HepG2 (cell line): Measurements from ENCODE around the gene ADRM1. TPM values are rescaled to one million over a fixed set of nuclear protein-coding genes. Genes with fewer than 3 reads are reported as not detected.

Experiments
- BRD4 ChIP-seq: sonication (generic); formaldehyde crosslinking; IDR thresholded peaks from 2 replicates; pipeline ENCODE4 v1.4.0; 2020; ENCODE audit warnings: missing genetic modification reagents
- CBFB ChIP-seq: sonication (generic); formaldehyde crosslinking; IDR thresholded peaks from 2 replicates; pipeline ENCODE4 v1.4.0; 2020; ENCODE audit warnings: missing genetic modification reagents
- DNMT3B ChIP-seq: conservative IDR thresholded peaks from 2 replicates; pipeline ENCODE4 v1.6.1; 2016; ENCODE audit warnings: missing biosample characterization, control low read depth
- ONECUT2 ChIP-seq: sonication (generic); formaldehyde crosslinking; IDR thresholded peaks from 2 replicates; pipeline ENCODE4 v1.4.0; 2020; ENCODE audit warnings: missing genetic modification reagents
- PAXIP1 ChIP-seq: sonication (generic); formaldehyde crosslinking; conservative IDR thresholded peaks from 2 replicates; pipeline ENCODE4 v1.4.0; 2020; ENCODE audit warnings: mild to moderate bottlenecking, missing genetic modification reagents, moderate library complexity
- RARA ChIP-seq: IDR thresholded peaks from 2 replicates; pipeline ENCODE4 v1.6.1; 2016; ENCODE audit warnings: missing genetic modification reagents, missing compliant biosample characterization
- RNF2 ChIP-seq: fragments of 450-650 bp; conservative IDR thresholded peaks from 2 replicates; pipeline ENCODE4 v1.6.1; 2016; ENCODE audit warnings: low read depth
- SMAD3 ChIP-seq: sonication (generic); formaldehyde crosslinking; IDR thresholded peaks from 2 replicates; pipeline ENCODE4 v1.4.0; 2020; ENCODE audit warnings: missing genetic modification reagents
- ZBTB3 ChIP-seq: sonication (generic); formaldehyde crosslinking; IDR thresholded peaks from 2 replicates; pipeline ENCODE4 v1.4.0; 2020; ENCODE audit warnings: low read depth, mild to moderate bottlenecking, moderate library complexity, missing genetic modification reagents, borderline replicate concordance
- ZKSCAN8 ChIP-seq: IDR thresholded peaks from 2 replicates; pipeline ENCODE4 v1.6.1; 2016; ENCODE audit warnings: borderline replicate concordance, missing genetic modification reagents, missing compliant biosample characterization
- ZNF280B ChIP-seq: sonication (generic); formaldehyde crosslinking; IDR thresholded peaks from 2 replicates; pipeline ENCODE4 v1.5.0; 2020; ENCODE audit warnings: missing genetic modification reagents, mild to moderate bottlenecking, borderline replicate concordance
- ZNF407 ChIP-seq: sonication (generic); formaldehyde crosslinking; IDR thresholded peaks from one replicate; pipeline ENCODE4 v1.5.1; 2020; ENCODE audit warnings: mild to moderate bottlenecking, missing genetic modification reagents; ENCODE audit errors: not compliant biosample characterization
- ZNF704 ChIP-seq: sonication (generic); formaldehyde crosslinking; IDR thresholded peaks from 2 replicates; pipeline ENCODE4 v1.8.1; 2023; ENCODE audit warnings: mild to moderate bottlenecking, inconsistent platforms, moderate library complexity, missing genetic modification reagents, borderline replicate concordance
- polyA plus RNA-seq, 8 experiments: library from polyadenylated mRNA; depleted of rRNA in 3 of 8; stranded (reverse) in 7 of 8; unstranded in 1 of 8; fragments of >200 nt; fragmentation: Illumina TruSeq in 4 of 8; extraction: Trizol in 4 of 8; gene quantifications; 2 replicates each; pipeline versions ENCODE4 v1.2.1 to v1.2.3, GENCODE V29; 2011 to 2016; ENCODE audit warnings: low read depth in 4 of 8, missing spikeins in 1 of 8, mixed read lengths in 1 of 8; ENCODE audit not compliant: insufficient read depth in 1 of 8
- total RNA-seq, 5 experiments: library from RNA; depleted of rRNA; stranded (reverse); fragments of >200 nt; fragmentation: Illumina TruSeq; extraction: Trizol; gene quantifications; 2 replicates each; pipeline ENCODE4 v1.2.3, GENCODE V29; 2016; ENCODE audit warnings: low read depth in 1 of 5

The ADRM1 gene
- total and polyA plus RNA-seq, 2 of the 13 experiments (the other 11 are each of a cell fraction or from before 2014, with no cell fraction given): 92.9 to 154 TPM

GRCh38 chr20:62303340-62304226 lies 786 bp downstream of the ADRM1 start (continued):
- TF ChIP-seq ZNF704 (CRISPR knock-in tag) (no peak), ZNF280B (CRISPR knock-in tag) (0 out of 2 replicates have a peak, but pooled peaks have one; percentile 38), RNF2 (no peak; the same call in 1 of the 2 replicates), SMAD3 (CRISPR knock-in tag) (no peak), ONECUT2 (CRISPR knock-in tag) (no peak), CBFB (CRISPR knock-in tag) (peak; percentile 10; the same call in 1 of the 2 replicates), RARA (CRISPR knock-in tag) (peak; percentile 90), DNMT3B (CRISPR knock-in tag) (no peak), ZNF407 (CRISPR knock-in tag) (no peak), BRD4 (CRISPR knock-in tag) (no peak; the same call in none of the 2 replicates), ZKSCAN8 (CRISPR knock-in tag) (no peak), PAXIP1 (CRISPR knock-in tag) (peak; percentile 39; the same call in 1 of the 2 replicates), ZBTB3 (CRISPR knock-in tag) (no peak)
